GM19023 (cell line): ENCODE data around the gene LRRC37B.
"Not testable (repeated sequence)": the region's sequence is repeated elsewhere in the genome, so short reads cannot be mapped to it uniquely, and the experiment has no call there.

Experiments used
- ATAC-seq: cut with Tn5 transposase; IDR thresholded peaks from one replicate; pipeline ENCODE4 v1.9.1; 2021; ENCODE audit warnings: mild to moderate bottlenecking, moderate library complexity; ENCODE audit not compliant: unreplicated experiment

Gene LRRC37B

GRCh38 chr17:32084942-32085829, 78.0 kb downstream of the LRRC37B start:
- not testable (repeated sequence) for ATAC-seq

DNA sequence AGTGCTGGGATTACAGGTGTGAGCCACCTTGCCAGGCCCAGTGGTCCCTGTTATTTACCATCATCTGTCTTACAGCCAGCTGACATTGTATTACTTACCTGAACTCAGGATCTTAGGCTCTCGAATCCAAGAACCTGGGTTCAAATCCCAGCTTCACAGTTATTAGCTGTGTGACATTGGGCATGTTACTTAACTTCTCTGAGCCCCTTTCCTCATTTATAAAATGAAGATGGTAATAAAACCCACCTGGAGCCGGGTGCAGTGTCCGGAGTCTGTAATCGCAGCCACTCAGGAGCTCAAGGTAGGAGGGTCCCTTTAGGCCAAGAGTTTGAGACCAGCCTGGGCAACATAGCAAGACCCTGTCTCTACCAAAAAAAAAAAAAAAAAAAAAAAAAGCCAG, 79.7 kb downstream of the LRRC37B start:
- not testable (repeated sequence) for ATAC-seq

DNA sequence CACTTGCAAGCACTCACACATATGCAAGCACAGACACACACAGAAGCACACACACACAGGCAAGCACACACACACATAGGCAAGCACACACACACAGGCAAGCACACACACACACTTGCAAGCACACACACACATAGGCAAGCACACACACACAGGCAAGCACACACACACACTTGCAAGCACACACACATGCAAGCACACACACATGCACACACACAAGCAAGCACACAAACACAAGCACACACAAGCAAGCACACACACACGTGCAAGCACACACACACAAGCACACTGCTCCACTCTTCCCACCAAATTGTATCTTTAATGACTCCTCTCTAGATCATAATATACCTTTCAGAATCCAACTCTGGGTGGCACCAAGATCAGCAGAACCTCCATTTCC, 84.9 kb downstream of the LRRC37B start:
- ATAC-seq, result not testable (repeated sequence)

DNA sequence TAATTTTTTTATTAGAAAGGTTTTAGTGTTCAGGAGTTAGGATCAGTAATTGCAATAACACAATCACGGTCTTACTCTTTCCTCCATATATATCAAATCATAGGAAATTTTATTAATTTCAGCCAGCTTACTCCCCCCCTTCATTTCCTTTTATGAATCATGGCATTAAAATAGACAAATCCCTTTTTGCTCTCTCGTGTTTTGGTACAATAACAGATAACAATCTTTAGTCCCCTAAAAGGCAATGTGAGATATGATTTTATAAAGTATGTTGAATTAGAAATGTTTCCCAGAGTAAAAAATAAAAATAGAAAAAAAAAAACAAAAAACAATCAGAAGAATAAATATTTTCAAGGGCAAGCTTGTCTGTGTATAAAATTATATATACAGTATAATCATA, 92.5 kb downstream of the LRRC37B start:
- no peak for ATAC-seq

- not testable (repeated sequence) for ATAC-seq
Observed at GRCh38 chr17:32100323-32100722, 93.1 kb downstream of the LRRC37B start.

DNA sequence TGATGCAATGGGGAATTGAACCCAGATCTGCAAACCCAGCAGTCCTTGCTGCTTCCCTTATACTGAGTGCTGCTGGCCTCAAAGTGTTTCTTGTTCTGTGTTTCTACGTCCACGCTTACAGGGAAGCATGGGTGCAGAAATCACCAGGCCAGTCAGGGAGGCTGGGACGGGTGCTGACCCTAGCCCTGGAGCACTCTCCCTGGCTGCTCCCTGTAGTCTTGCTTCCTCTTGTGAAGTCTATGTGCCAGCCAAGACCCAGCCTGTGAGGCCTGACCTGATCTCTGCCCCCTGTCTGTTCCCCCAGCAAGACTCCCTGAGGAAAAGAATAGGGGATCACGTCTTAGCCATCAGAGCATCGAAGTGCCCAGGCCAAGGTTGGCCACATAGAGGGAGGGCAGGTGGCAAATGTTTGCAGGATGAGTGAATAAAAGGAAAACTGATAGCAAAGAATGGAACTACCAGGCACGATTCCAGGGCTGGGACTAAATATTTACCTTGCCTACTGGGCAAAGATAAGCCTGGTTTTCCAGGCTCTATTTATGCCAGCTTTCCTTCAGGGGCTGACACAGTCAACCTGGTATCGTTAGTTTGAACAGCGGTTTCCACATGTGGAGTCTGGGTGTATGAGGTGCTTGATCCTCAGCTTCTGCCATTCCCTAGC, 93.9 kb downstream of the LRRC37B start:
- no peak for ATAC-seq

DNA sequence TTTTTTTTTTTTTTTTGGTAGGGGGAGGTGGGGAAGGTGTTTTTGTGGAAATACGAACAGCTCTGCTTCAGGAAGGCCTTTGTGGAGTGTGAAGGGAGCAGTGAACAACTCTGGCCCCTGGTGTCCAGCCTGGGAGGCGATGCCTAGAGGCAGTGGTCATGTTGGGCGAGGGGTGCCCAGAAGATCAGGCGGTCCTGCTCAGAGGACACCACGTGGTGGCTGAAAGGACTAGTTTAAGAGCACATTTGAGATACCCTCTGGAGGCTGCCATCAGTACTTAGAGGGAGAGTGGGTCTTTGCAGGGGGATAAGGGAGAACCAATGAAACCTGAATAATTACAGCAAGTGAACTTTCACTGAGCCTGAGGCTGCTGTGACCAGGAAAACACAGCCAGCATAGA, 95.0 kb downstream of the LRRC37B start:
- no peak for ATAC-seq

DNA sequence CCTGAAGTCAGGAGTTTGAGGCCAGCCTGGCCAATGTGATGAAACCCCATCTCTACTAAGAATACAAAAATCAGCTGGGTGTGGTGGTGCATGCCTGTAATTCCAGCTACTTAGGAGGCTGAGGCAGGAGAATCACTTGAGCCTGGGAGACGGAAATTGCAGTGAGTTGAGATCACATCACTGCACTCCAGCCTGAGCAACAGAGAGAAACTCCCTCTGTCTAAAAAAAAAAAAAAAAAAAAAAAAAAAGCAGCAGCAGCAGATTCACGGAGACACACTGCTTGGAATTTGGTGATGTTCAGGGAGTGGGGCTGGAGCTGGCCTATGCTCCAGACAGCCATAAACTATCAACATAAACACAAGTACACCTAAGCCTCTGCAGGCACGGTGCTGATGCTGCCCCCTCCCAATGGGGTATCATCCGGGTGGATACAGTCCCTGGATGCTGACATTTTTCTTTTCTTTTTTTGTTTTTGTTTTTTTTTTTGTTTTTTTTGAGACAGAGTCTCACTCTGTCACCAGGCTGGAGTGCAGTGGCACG, 95.5 kb downstream of the LRRC37B start:
- ATAC-seq, result no peak
